Ishikawa (cell line): Measurements from ENCODE around the gene SRCIN1.

ENCODE experiments used
- CEBPB ChIP-seq: IDR thresholded peaks from 2 replicates; pipeline ENCODE4 v1.6.1; 2012
- CREB1 ChIP-seq: IDR thresholded peaks from 2 replicates; pipeline ENCODE4 v1.6.1; 2012; ENCODE audit warnings: low read depth
- EGR1 ChIP-seq: IDR thresholded peaks from 2 replicates; pipeline ENCODE4 v1.6.1; 2012
- EP300 ChIP-seq: IDR thresholded peaks from 2 replicates; pipeline ENCODE4 v1.6.1; 2012; ENCODE audit warnings: borderline replicate concordance
- FOXM1 ChIP-seq: IDR thresholded peaks from 2 replicates; pipeline ENCODE4 v1.6.1; 2012; ENCODE audit warnings: low read depth, borderline replicate concordance
- MAX ChIP-seq: IDR thresholded peaks from 2 replicates; pipeline ENCODE4 v1.6.1; 2012
- NFIC ChIP-seq: IDR thresholded peaks from 2 replicates; pipeline ENCODE4 v1.6.1; 2012
- RAD21 ChIP-seq: IDR thresholded peaks from 2 replicates; pipeline ENCODE4 v1.6.1; 2012; ENCODE audit warnings: low read depth
- REST ChIP-seq: IDR thresholded peaks from 2 replicates; pipeline ENCODE4 v1.6.1; 2012; ENCODE audit warnings: low read depth, mild to moderate bottlenecking
- TAF1 ChIP-seq: IDR thresholded peaks from 2 replicates; pipeline ENCODE4 v1.6.1; 2012; ENCODE audit warnings: low read depth, mild to moderate bottlenecking
- TCF12 ChIP-seq: IDR thresholded peaks from 2 replicates; pipeline ENCODE4 v1.6.1; 2012; ENCODE audit warnings: low read depth
- TEAD4 ChIP-seq: IDR thresholded peaks from 2 replicates; pipeline ENCODE4 v1.6.1; 2012
- USF1 ChIP-seq: IDR thresholded peaks from 2 replicates; pipeline ENCODE4 v1.6.1; 2012
- YY1 ChIP-seq: IDR thresholded peaks from 2 replicates; pipeline ENCODE4 v1.6.1; 2012; ENCODE audit warnings: low read depth
- ZBTB7A ChIP-seq: IDR thresholded peaks from 2 replicates; pipeline ENCODE4 v1.6.1; 2012; ENCODE audit warnings: low read depth

SRCIN1 gene

GRCh38 chr17:38616361-38616760 lies 10.6 kb upstream of the SRCIN1 start:
- TF ChIP-seq RAD21 (no peak), REST (no peak), TAF1 (no peak), CEBPB (no peak), NFIC (no peak), TEAD4 (no peak), CREB1 (no peak), FOXM1 (no peak)

GRCh38 chr17:38613981-38614779 lies 8.4 kb upstream of the SRCIN1 start:
- TF ChIP-seq USF1 (no peak), TAF1 (no peak), FOXM1 (no peak), REST (no peak), NFIC (no peak), EP300 (no peak), CEBPB (no peak), TCF12 (no peak), MAX (no peak), ZBTB7A (no peak)

GRCh38 chr17:38613525-38613980 lies 7.8 kb upstream of the SRCIN1 start:
- TF ChIP-seq TCF12 (no peak), USF1 (no peak), EGR1 (no peak), TAF1 (no peak), ZBTB7A (no peak)

- no peak for TF ChIP-seq USF1
- TF ChIP-seq REST = no peak
- TF ChIP-seq CREB1 = no peak
- TF ChIP-seq CEBPB = no peak
- no peak for TF ChIP-seq TEAD4
- TF ChIP-seq MAX = no peak
- no peak for TF ChIP-seq EP300
- TF ChIP-seq ZBTB7A = no peak
- no peak for TF ChIP-seq FOXM1
- TF ChIP-seq NFIC = no peak
- no peak for TF ChIP-seq RAD21
- TF ChIP-seq YY1 = no peak
- no peak for TF ChIP-seq TCF12
- no peak for TF ChIP-seq TAF1
- TF ChIP-seq EGR1 = no peak
Observed at GRCh38 chr17:38611872-38612376, 6.2 kb upstream of the SRCIN1 start.
